Skeletal muscle satellite cell (primary cell): ENCODE results near the gene AOPEP.

Experiments used
- H3K27me3 ChIP-seq: 2 replicates; pipeline ENCODE4 v1.7.0; 2013; ENCODE audit warnings: low read length; ENCODE audit not compliant: control insufficient read depth, insufficient read depth
- H3K36me3 ChIP-seq: 2 replicates; pipeline ENCODE4 v1.7.0; 2013; ENCODE audit warnings: mild to moderate bottlenecking, control low read depth, low read length; ENCODE audit not compliant: insufficient read depth
- H3K4me1 ChIP-seq: 2 replicates; pipeline ENCODE4 v1.7.0; 2013; ENCODE audit warnings: low read length; ENCODE audit not compliant: control insufficient read depth, insufficient read depth
- H3K4me2 ChIP-seq: 2 replicates; pipeline ENCODE4 v1.7.0; 2013; ENCODE audit warnings: mild to moderate bottlenecking, low read length
- H3K4me3 ChIP-seq: 2 replicates; pipeline ENCODE4 v1.7.0; 2013; ENCODE audit warnings: low read length
- H3K9ac ChIP-seq: 2 replicates; pipeline ENCODE4 v1.7.0; 2013; ENCODE audit warnings: mild to moderate bottlenecking, low read depth, low read length, moderate library complexity
- H3K9me3 ChIP-seq: replicated peaks from 2 replicates; pipeline ENCODE4 v1.7.0; 2013; ENCODE audit warnings: mild to moderate bottlenecking, control low read depth, low read length

The AOPEP gene

DNA sequence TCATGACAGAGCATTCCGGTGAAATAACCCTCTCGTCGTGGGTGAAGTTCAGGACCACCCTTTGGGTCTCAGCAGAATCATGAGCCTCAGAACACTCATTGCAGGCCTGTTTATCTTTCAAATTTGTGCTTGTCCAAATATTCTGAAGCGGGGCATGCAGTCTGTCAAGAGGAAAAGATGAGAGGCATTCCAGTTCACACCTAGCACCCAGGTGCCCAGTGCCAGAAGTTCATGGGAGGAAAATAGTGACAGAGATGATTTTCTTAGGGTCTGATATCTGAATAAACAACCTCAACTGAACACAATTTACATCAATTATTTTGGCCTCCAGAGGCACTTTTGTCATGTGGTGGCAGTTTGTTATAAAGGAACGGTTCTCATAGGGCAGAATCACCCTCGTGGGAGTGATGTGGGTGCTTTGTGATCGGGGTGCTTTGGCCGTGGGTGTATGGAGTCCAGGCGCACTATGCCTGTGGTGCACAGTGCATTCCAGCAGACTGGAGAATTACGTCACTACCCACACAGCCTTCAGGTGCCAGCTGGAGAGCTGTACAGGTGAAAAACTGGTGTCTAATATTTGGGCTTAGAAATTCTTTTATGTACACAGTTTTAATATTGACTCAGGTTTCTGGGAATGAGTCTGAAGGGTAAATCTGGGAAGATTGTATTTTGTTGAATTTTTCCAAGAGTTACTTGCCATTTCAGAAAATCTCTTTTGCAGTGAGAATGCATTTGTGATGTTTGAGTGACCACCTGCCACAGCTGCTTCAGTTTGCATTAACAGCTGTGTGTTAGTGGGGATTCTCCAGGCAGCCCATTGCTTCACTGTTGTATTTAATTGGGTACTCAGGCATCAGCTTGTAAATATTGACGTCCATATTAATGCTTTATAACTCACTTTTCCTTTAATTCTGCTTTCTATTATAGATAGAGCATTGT is 301.7 kb downstream of the AOPEP start:
- Histone ChIP-seq H3K4me1 (peaks cover 87% of the 10 kb centered on the region), H3K9me3 (no peaks in the 10 kb centered on the region), H3K4me2 (no peak overlapping the region), H3K36me3 (peaks cover 56% of the 10 kb centered on the region), H3K27me3 (no peaks in the 10 kb centered on the region), H3K9ac (no peak overlapping the region), H3K4me3 (no peak overlapping the region)

GRCh38 chr9:95028853-95029219 is 302.3 kb downstream of the AOPEP start:
- Histone ChIP-seq H3K4me2 (peak overlapping the region; percentile 27), H3K9ac (peak overlapping the region; percentile 23), H3K36me3 (peaks cover 59% of the 10 kb centered on the region), H3K27me3 (no peaks in the 10 kb centered on the region), H3K4me3 (no peak overlapping the region), H3K9me3 (no peaks in the 10 kb centered on the region), H3K4me1 (peaks cover 83% of the 10 kb centered on the region)

GRCh38 chr9:95029288-95029687 is 302.8 kb downstream of the AOPEP start:
- H3K27me3 ChIP-seq: no peaks in the 10 kb centered on the region
- peaks cover 79% of the 10 kb centered on the region for H3K4me1 ChIP-seq
- H3K9ac ChIP-seq: peak overlapping the region; percentile 23
- H3K9me3 ChIP-seq: no peaks in the 10 kb centered on the region
- peaks cover 58% of the 10 kb centered on the region for H3K36me3 ChIP-seq
- no peak overlapping the region for H3K4me3 ChIP-seq
- peak overlapping the region; percentile 27 for H3K4me2 ChIP-seq

- no peak overlapping the region for H3K4me3 ChIP-seq
- peaks cover 63% of the 10 kb centered on the region for H3K36me3 ChIP-seq
- H3K27me3 ChIP-seq: no peaks in the 10 kb centered on the region
- H3K9me3 ChIP-seq: no peaks in the 10 kb centered on the region
- peaks cover 74% of the 10 kb centered on the region for H3K4me1 ChIP-seq
- H3K4me2 ChIP-seq: peak overlapping the region; percentile 27
- H3K9ac ChIP-seq: peak overlapping the region; percentile 23
Measured at GRCh38 chr9:95029720-95030119, 303.2 kb downstream of the AOPEP start.

DNA sequence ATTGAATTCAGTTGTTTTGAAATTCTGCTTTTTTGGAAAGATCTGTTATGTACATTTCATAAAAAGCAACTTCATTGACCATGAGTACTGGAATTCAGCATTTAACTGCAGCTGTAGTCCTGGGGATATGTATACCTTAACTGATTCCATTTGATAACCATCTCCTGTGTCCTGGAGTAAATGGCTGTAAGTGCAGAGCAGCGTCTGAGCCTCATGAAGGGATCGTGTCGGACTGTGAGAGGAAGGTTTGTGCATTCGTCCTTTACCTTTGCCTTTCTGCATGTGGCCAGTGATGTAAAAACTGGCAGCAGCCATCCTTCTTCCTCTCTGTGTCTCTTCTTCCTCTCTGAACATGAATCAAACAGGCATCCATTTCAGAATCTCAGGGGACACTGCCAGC is 303.8 kb downstream of the AOPEP start:
- Histone ChIP-seq H3K27me3 (no peaks in the 10 kb centered on the region), H3K4me1 (peaks cover 68% of the 10 kb centered on the region), H3K9ac (no peak overlapping the region), H3K36me3 (peaks cover 63% of the 10 kb centered on the region), H3K9me3 (no peaks in the 10 kb centered on the region), H3K4me2 (no peak overlapping the region), H3K4me3 (no peak overlapping the region)

DNA sequence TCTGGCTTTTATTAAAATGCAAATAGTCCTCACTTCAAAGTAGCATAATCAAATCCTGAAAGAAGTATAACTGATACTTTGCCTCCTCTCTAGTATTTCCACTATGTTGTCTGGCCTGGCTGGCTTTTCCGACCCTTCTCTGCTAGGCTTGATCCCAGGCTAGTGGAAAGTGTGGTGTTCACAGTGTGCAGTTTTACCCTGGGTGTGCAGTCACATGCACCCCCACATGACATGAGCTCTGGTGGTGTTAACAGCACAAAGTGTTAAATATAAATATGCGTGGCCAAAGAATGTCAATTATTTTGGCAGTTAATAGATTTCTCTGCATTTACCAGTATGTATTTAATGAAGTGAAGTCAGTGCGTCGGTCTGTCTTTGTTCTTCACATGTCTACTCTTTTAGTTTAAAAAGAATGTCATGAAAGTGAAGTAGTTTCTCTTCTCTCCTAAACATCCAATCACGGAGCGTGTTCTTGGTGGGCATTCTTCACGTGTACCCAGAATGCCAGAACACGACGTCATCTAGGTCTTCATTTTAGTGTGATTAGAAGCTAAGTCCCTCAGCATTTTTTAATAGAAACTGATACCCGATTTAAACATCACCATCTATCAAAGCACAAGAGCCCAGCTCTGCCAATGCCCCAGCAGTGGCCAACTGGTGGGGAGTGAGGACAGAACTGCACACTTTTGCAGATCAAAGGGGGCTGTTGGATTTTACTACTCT is 304.6 kb downstream of the AOPEP start:
- no peaks in the 10 kb centered on the region for H3K27me3 ChIP-seq
- no peak overlapping the region for H3K4me3 ChIP-seq
- peak overlapping the region; percentile 21 for H3K4me2 ChIP-seq
- H3K9ac ChIP-seq: peak overlapping the region; percentile 18
- no peaks in the 10 kb centered on the region for H3K9me3 ChIP-seq
- H3K4me1 ChIP-seq: peaks cover 66% of the 10 kb centered on the region
- peaks cover 63% of the 10 kb centered on the region for H3K36me3 ChIP-seq

GRCh38 chr9:95031711-95032461 is 305.4 kb downstream of the AOPEP start:
- peak overlapping the region; percentile 21 for H3K4me2 ChIP-seq
- H3K9ac ChIP-seq: peak overlapping the region; percentile 2
- no peaks in the 10 kb centered on the region for H3K27me3 ChIP-seq
- no peak overlapping the region for H3K4me3 ChIP-seq
- peaks cover 68% of the 10 kb centered on the region for H3K4me1 ChIP-seq
- H3K9me3 ChIP-seq: no peaks in the 10 kb centered on the region
- H3K36me3 ChIP-seq: peaks cover 59% of the 10 kb centered on the region

GRCh38 chr9:95032580-95033341 is 306.3 kb downstream of the AOPEP start:
- H3K9me3 ChIP-seq: no peaks in the 10 kb centered on the region

DNA sequence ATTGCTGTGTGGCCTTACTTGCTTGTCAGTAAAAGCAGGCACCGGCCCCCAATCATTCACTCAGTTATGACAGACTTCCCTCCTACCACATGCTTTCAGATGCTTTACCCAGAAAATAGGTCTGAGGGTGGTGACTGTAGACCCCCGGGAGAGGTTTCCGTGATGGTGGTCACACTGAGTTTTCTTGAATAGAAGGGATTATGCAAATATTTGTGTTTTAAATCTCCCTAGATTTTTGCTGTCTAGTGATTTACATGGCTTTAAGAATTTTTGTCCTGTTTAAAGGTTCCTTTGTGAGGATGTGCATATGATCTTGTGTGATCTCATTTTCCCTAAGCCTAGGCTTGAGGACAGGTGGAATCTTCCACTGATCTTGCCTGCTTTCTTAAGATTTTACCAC is 309.3 kb downstream of the AOPEP start:
- H3K36me3 ChIP-seq: peaks cover 65% of the 10 kb centered on the region
- H3K9ac ChIP-seq: no peak overlapping the region
- no peaks in the 10 kb centered on the region for H3K27me3 ChIP-seq
- H3K4me1 ChIP-seq: peaks cover 60% of the 10 kb centered on the region
- no peak overlapping the region for H3K4me3 ChIP-seq
- H3K4me2 ChIP-seq: no peak overlapping the region
- H3K9me3 ChIP-seq: no peaks in the 10 kb centered on the region

More at GRCh38 chr9:95032580-95033341, 306.3 kb downstream of the AOPEP start:
- no peak overlapping the region for H3K9ac ChIP-seq
- peaks cover 76% of the 10 kb centered on the region for H3K4me1 ChIP-seq
- no peak overlapping the region for H3K4me3 ChIP-seq
- no peak overlapping the region for H3K4me2 ChIP-seq
- H3K27me3 ChIP-seq: no peaks in the 10 kb centered on the region
- peaks cover 66% of the 10 kb centered on the region for H3K36me3 ChIP-seq

DNA sequence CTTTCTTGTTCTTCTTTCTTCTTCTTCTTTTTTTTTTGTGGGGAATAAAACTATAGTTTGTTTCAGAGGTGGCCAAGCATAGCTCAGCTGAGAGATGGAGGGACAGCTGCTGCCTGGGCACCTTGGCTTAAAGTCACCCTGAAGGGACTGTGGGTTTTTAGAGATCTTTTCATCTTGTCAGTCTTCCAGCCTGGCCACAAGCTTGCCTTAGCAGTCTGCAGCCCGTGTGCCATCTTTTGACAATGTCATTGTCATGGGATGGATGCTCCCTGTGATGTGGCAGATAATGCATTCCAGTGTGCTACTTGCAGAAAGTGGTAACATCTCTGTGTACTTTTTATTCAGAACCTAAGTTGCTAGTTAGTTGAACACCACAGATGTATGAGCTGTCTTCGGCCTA is 310.2 kb downstream of the AOPEP start:
- no peaks in the 10 kb centered on the region for H3K9me3 ChIP-seq
- H3K27me3 ChIP-seq: no peaks in the 10 kb centered on the region
- H3K4me1 ChIP-seq: peaks cover 51% of the 10 kb centered on the region
- H3K9ac ChIP-seq: peak overlapping the region; percentile 56
- peak overlapping the region; percentile 2 for H3K4me2 ChIP-seq
- H3K4me3 ChIP-seq: no peak overlapping the region
- H3K36me3 ChIP-seq: peaks cover 63% of the 10 kb centered on the region
